GM23338 (cell line): Measurements from ENCODE around the gene PTPN20. TPM values are rescaled to one million over a fixed set of nuclear protein-coding genes. Genes with fewer than 3 reads are reported as not detected.

Experiments
- CREB1 ChIP-seq: fragments of 250-450 bp; sonication (Bioruptor Pico); IDR thresholded peaks from 2 replicates; pipeline ENCODE4 v1.5.0; 2020; ENCODE audit warnings: low read depth, mild to moderate bottlenecking, moderate library complexity
- ETS1 ChIP-seq: IDR thresholded peaks from 2 replicates; pipeline ENCODE4 v1.6.1; 2016; ENCODE audit warnings: antibody characterized with exemption
- EZH2 ChIP-seq: fragments of 200-600 bp; sonication (generic); IDR thresholded peaks from one replicate; pipeline ENCODE4 v1.8.0; 2017; ENCODE audit warnings: antibody characterized with exemption, mild to moderate bottlenecking, low read depth; ENCODE audit not compliant: unreplicated experiment
- EZH2phosphoT487 ChIP-seq: fragments of 200-600 bp; sonication (generic); IDR thresholded peaks from one replicate; pipeline ENCODE4 v1.8.1; 2018; ENCODE audit warnings: antibody characterized with exemption; ENCODE audit not compliant: unreplicated experiment
- JUNB ChIP-seq: IDR thresholded peaks from one replicate; pipeline ENCODE4 v1.6.1; 2016; ENCODE audit warnings: antibody characterized with exemption; ENCODE audit not compliant: unreplicated experiment
- NANOG ChIP-seq: IDR thresholded peaks from 2 replicates; pipeline ENCODE4 v1.6.1; 2016; ENCODE audit warnings: antibody characterized with exemption, borderline replicate concordance
- POLR2AphosphoS5 ChIP-seq: IDR thresholded peaks from 2 replicates; pipeline ENCODE4 v1.6.1; 2016; ENCODE audit warnings: antibody characterized with exemption, low read depth
- REST ChIP-seq: IDR thresholded peaks from one replicate; pipeline ENCODE4 v1.6.1; 2018; ENCODE audit warnings: antibody characterized with exemption; ENCODE audit not compliant: unreplicated experiment
- STAT1 ChIP-seq: IDR thresholded peaks from one replicate; pipeline ENCODE4 v1.6.1; 2016; ENCODE audit warnings: antibody characterized with exemption; ENCODE audit not compliant: unreplicated experiment
- ZNF114 ChIP-seq: fragments of 250-450 bp; sonication (Bioruptor Pico); IDR thresholded peaks from 2 replicates; pipeline ENCODE4 v1.5.0; 2020; ENCODE audit warnings: mild to moderate bottlenecking, moderate library complexity
- ZNF331 ChIP-seq: fragments of 250-450 bp; sonication (Bioruptor Pico); IDR thresholded peaks from 2 replicates; pipeline ENCODE4 v1.5.0; 2020; ENCODE audit warnings: low read depth, mild to moderate bottlenecking, moderate library complexity
- ZNF462 ChIP-seq: fragments of 250-450 bp; sonication (Bioruptor Pico); IDR thresholded peaks from 2 replicates; pipeline ENCODE4 v1.5.0; 2020; ENCODE audit warnings: mild to moderate bottlenecking, moderate library complexity
- polyA plus RNA-seq: library from polyadenylated mRNA; unstranded; fragments of >200 nt; fragmentation: Nextera tagmentation; extraction: Ambion mirVana; gene quantifications from 2 replicates; pipeline ENCODE4 v1.2.1, GENCODE V29; 2016
- total RNA-seq: library from RNA; depleted of rRNA; stranded (reverse); fragments of >200 nt; shearing (Covaris generic); gene quantifications from 2 replicates; pipeline ENCODE4 v1.2.3, GENCODE V29; 2014

The PTPN20 gene
- total and polyA plus RNA-seq, 2 experiments from 2014 or later = 0.13 TPM; not detected in 1

- no peak for TF ChIP-seq ZNF462 (CRISPR knock-in tag)
- no peak for TF ChIP-seq NANOG
- TF ChIP-seq ZNF114 (CRISPR knock-in tag) = no peak
- no peak for TF ChIP-seq EZH2phosphoT487
- TF ChIP-seq STAT1 = no peak
- TF ChIP-seq CREB1 = no peak
- TF ChIP-seq POLR2AphosphoS5 = no peak
- TF ChIP-seq ETS1 = no peak
- no peak for TF ChIP-seq REST
- no peak for TF ChIP-seq ZNF331 (CRISPR knock-in tag)
- TF ChIP-seq EZH2 = no peak
- TF ChIP-seq JUNB = no peak
These were observed 140.6 kb downstream of the PTPN20 start (continued) for GRCh38 chr10:47051741-47052238.
